GM12878 (cell line): ENCODE results near the gene PEX6. TPM values are rescaled to one million over a fixed set of nuclear protein-coding genes. Genes with fewer than 3 reads are reported as not detected.

Experiments used
- CBX5 ChIP-seq: sonication (generic); IDR thresholded peaks from 2 replicates; pipeline ENCODE4 v1.6.1; 2016; ENCODE audit warnings: low read depth, moderate library complexity, mild to moderate bottlenecking, inconsistent platforms
- ETV6 ChIP-seq, 2 experiments: fragments of 450-650 bp in 1 of 2; IDR thresholded peaks in 1 of 2; conservative IDR thresholded peaks in 1 of 2; 2 replicates each; pipeline ENCODE4 v1.6.1; 2014; ENCODE audit warnings: antibody characterized with exemption in 1 of 2, borderline replicate concordance in 1 of 2, low read depth in 1 of 2, mild to moderate bottlenecking in 1 of 2, moderate library complexity in 1 of 2
- NR2C1 ChIP-seq: fragments of 450-650 bp; IDR thresholded peaks from 2 replicates; pipeline ENCODE4 v1.6.1; 2017; ENCODE audit warnings: antibody characterized with exemption, mild to moderate bottlenecking, moderate library complexity
- POU2F2 ChIP-seq: IDR thresholded peaks from 3 replicates; pipeline ENCODE4 v1.6.1; 2011; ENCODE audit warnings: low read depth, mild to moderate bottlenecking, low read length, borderline replicate concordance
- RBBP5 ChIP-seq: fragments of 200-600 bp; sonication (generic); conservative IDR thresholded peaks from 2 replicates; pipeline ENCODE4 v1.6.1; 2016
- RELA ChIP-seq: fragments of 450-650 bp; IDR thresholded peaks from 2 replicates; pipeline ENCODE4 v1.8.0; 2014; ENCODE audit warnings: borderline replicate concordance; ENCODE audit not compliant: partially characterized antibody
- USF2 ChIP-seq: IDR thresholded peaks from 2 replicates; pipeline ENCODE4 v1.6.1; 2011; ENCODE audit warnings: low read depth, low read length, improper control_type of control experiment, borderline replicate concordance
- ZNF592 ChIP-seq: fragments of 450-650 bp; IDR thresholded peaks from 2 replicates; pipeline ENCODE4 v1.6.1; 2017; ENCODE audit warnings: mild to moderate bottlenecking, moderate library complexity
- polyA plus RNA-seq, 11 experiments: library from polyadenylated mRNA; depleted of rRNA in 4 of 11; unstranded in 6 of 11; stranded (reverse) in 5 of 11; fragments of >200 nt; fragmentation: Nextera tagmentation in 4 of 11; fragmentation: Illumina TruSeq in 1 of 11; extraction: Ambion mirVana in 4 of 11; extraction: Trizol in 1 of 11; gene quantifications; 1 replicate in 1 of 11; 2 replicates in 10 of 11; pipeline versions ENCODE4 v1.2.1 to v1.2.3, GENCODE V29; 2011 to 2016; ENCODE audit warnings: inconsistent platforms in 2 of 11, missing spikeins in 2 of 11, low read depth in 1 of 11
- total RNA-seq, 4 experiments: library from RNA; depleted of rRNA in 3 of 4; stranded (reverse); fragments of >200 nt in 3 of 4; fragmentation: Illumina TruSeq in 1 of 4; extraction: Trizol in 1 of 4; gene quantifications; 2 replicates each; pipeline versions ENCODE4 v1.2.1 to v1.2.3, GENCODE V29; 2013 to 2021

The PEX6 gene
- total and polyA plus RNA-seq, 10 of the 15 experiments (the other 5 are each of a cell fraction or from before 2014, with no cell fraction given): 0.39 to 21.1 (median 7.8) TPM

DNA sequence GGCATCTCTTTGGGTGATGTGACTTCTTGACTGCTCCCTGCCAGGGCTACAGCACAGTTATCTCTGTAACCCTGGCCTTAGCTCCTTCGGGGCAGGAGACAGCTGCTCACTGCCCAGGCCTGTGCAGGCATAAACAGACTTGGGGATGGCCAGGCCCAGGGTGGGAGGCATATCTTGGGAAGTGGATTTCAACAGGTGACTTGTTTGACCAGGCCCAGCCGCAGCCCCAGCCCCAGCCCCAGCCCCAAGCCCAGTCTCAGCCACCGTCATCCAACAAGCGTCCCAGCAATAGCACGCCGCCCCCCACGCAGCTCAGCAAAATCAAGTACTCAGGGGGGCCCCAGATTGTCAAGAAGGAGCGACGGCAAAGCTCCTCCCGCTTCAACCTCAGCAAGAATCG is 27.3 kb upstream of the PEX6 start (continued):
- TF ChIP-seq ZNF592: no peak
- no peak for TF ChIP-seq POU2F2
- TF ChIP-seq RELA: no peak
- no peak for TF ChIP-seq ETV6 (conservative IDR thresholded peaks at IDR 0.05 in 1 of 2, IDR thresholded peaks at IDR 0.05 in 1 of 2; ENCODE audit: borderline replicate concordance in 1 of 2, low read depth in 1 of 2)
- TF ChIP-seq USF2: no peak
- no peak for TF ChIP-seq CBX5
- TF ChIP-seq NR2C1: no peak
- TF ChIP-seq RBBP5: no peak
- TF ChIP-seq, all 136 proteins: peak for 0
